Caco-2 (cell line): ENCODE data around the gene FARP1. TPM values are rescaled to one million over a fixed set of nuclear protein-coding genes. Genes with fewer than 3 reads are reported as not detected.

Source experiments
- BruUV-seq: library from RNA; stranded (reverse); fragments of 400-500 nt; replicated peaks from 2 replicates; lab custom pipeline; 2021; lab: Mats Ljungman, UMichigan
- CTCF ChIA-PET: fragments of 300-600 bp; sonication (Branson Sonifier 250); formaldehyde crosslinking; loops from one replicate; lab custom pipeline; 2022; ENCODE audit warnings: antibody characterized with exemption; lab: Charles Lee
- POLR2A ChIA-PET: fragments of 300-600 bp; sonication (Branson Sonifier 250); formaldehyde crosslinking; loops from one replicate; lab custom pipeline; 2022; ENCODE audit warnings: antibody characterized with exemption; lab: Charles Lee
- DNase-seq, 2 experiments: peaks; one replicate each; pipeline versions ENCODE4 v3.0.0 to v3.0.0-alpha.2; 2020 to 2022
- H3K27me3 ChIP-seq: replicated peaks from 2 replicates; pipeline ENCODE4 v1.6.0; 2011; ENCODE audit warnings: low read length; ENCODE audit not compliant: control insufficient read depth, insufficient read depth
- H3K36me3 ChIP-seq: 2 replicates; pipeline ENCODE4 v1.5.1; 2011; ENCODE audit warnings: low read length; ENCODE audit not compliant: control insufficient read depth, insufficient read depth
- H3K4me1 ChIP-seq: fragments of 250-450 bp; sonication (Bioruptor Pico); 2 replicates; pipeline ENCODE4 v1.5.1; 2020; ENCODE audit warnings: mild to moderate bottlenecking
- H3K4me3 ChIP-seq: 2 replicates; pipeline ENCODE4 v1.5.1; 2011; ENCODE audit warnings: low read depth, mild to moderate bottlenecking, control low read depth, low read length
- H3K9me3 ChIP-seq: fragments of 250-450 bp; sonication (Bioruptor Pico); 2 replicates; pipeline ENCODE4 v1.5.1; 2020; ENCODE audit warnings: mild to moderate bottlenecking, moderate library complexity
- H3K27ac Mint-ChIP-seq: one replicate; pipeline ENCODE4 v1.8.0; 2022; ENCODE audit warnings: mixed read lengths; ENCODE audit not compliant: unreplicated experiment
- H3K27me3 Mint-ChIP-seq: one replicate; pipeline ENCODE4 v1.8.0; 2022; ENCODE audit warnings: mixed read lengths; ENCODE audit not compliant: insufficient read depth, unreplicated experiment
- H3K36me3 Mint-ChIP-seq: one replicate; pipeline ENCODE4 v1.8.0; 2022; ENCODE audit warnings: mild to moderate bottlenecking, mixed read lengths; ENCODE audit not compliant: insufficient read depth, unreplicated experiment
- H3K4me1 Mint-ChIP-seq: one replicate; pipeline ENCODE4 v1.8.0; 2022; ENCODE audit warnings: low read depth, mixed read lengths; ENCODE audit not compliant: unreplicated experiment
- H3K4me3 Mint-ChIP-seq: one replicate; pipeline ENCODE4 v1.8.0; 2022; ENCODE audit warnings: mild to moderate bottlenecking, moderate library complexity, mixed read lengths; ENCODE audit not compliant: unreplicated experiment
- H3K9me3 Mint-ChIP-seq: one replicate; pipeline ENCODE4 v1.8.0; 2022; ENCODE audit warnings: mixed read lengths; ENCODE audit not compliant: unreplicated experiment
- intact Hi-C: fragments of 100-400 bp; cut with micrococcal nuclease; formaldehyde crosslinking; loops from one replicate; pipeline ENCODE4 v1.10.0; 2022; ENCODE audit not compliant: unreplicated experiment
- total RNA-seq: library from RNA; stranded (reverse); gene quantifications from 2 replicates; pipeline ENCODE4 v1.2.3, GENCODE V29; 2022
- TF ChIP-seq, protein P1 (sequence below), 2 experiments: fragments of 200-600 bp in 1 of 2; IDR thresholded peaks; 1 replicate in 1 of 2; 2 replicates in 1 of 2; pipeline versions ENCODE4 v1.5.1 to v1.8.0; 2011 to 2022; ENCODE audit warnings: antibody characterized with exemption in 1 of 2, control low read depth in 1 of 2, inconsistent platforms in 1 of 2, low read depth in 1 of 2, low read length in 1 of 2, mild to moderate bottlenecking in 1 of 2, moderate library complexity in 1 of 2; ENCODE audit not compliant: insufficient read depth in 1 of 2, severe bottlenecking in 1 of 2, unreplicated experiment in 1 of 2

The FARP1 gene
- total RNA-seq, 1 experiment from 2014 or later = 189 TPM

DNA sequence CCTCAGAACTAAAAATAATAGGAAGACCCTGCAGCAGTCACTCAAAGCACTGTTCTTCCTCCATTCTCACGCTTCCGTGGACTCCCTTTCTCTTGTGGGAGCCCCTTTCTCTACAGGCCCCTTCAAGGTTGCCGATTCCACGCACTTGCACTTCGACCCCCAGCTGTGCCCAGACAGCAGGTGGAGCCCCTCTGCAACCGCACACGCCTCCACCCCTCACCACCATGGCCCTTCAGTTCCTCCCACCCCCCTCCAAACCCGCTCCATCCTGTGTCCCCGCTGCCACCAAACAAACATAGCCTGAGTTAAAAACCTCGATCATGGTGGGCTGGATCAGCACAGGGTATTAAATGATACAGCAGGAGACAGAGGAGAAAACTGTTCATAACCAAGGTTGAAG is 331.4 kb downstream of the FARP1 start:
- Mint-ChIP-seq H3K4me1 (peaks cover 40% of the 10 kb centered on the region), H3K27me3 (no peaks in the 10 kb centered on the region), H3K36me3 (peaks cover 87% of the 10 kb centered on the region), H3K4me3 (no peak overlapping the region), H3K9me3 (peaks cover 11% of the 10 kb centered on the region), H3K27ac (no peak overlapping the region)
- DNase-seq = no peak
- POLR2A ChIA-PET = no interaction called here
- Histone ChIP-seq H3K4me3 (no peak overlapping the region), H3K9me3 (no peaks in the 10 kb centered on the region), H3K4me1 (no peaks in the 10 kb centered on the region; the same call in 1 of the 2 replicates), H3K27me3 (no peaks in the 10 kb centered on the region), H3K36me3 (peaks cover 5% of the 10 kb centered on the region)
- TF ChIP-seq, protein P1, sequence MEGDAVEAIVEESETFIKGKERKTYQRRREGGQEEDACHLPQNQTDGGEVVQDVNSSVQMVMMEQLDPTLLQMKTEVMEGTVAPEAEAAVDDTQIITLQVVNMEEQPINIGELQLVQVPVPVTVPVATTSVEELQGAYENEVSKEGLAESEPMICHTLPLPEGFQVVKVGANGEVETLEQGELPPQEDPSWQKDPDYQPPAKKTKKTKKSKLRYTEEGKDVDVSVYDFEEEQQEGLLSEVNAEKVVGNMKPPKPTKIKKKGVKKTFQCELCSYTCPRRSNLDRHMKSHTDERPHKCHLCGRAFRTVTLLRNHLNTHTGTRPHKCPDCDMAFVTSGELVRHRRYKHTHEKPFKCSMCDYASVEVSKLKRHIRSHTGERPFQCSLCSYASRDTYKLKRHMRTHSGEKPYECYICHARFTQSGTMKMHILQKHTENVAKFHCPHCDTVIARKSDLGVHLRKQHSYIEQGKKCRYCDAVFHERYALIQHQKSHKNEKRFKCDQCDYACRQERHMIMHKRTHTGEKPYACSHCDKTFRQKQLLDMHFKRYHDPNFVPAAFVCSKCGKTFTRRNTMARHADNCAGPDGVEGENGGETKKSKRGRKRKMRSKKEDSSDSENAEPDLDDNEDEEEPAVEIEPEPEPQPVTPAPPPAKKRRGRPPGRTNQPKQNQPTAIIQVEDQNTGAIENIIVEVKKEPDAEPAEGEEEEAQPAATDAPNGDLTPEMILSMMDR (IDR thresholded peaks at IDR 0.05; ENCODE audit: insufficient read depth in 1 of 2, low read depth in 1 of 2, low read length in 1 of 2, severe bottlenecking in 1 of 2, unreplicated experiment in 1 of 2) = no peak
- CTCF ChIA-PET = no interaction called here
- BruUV-seq = no TSS peak
- intact Hi-C loops = no loop called here

DNA sequence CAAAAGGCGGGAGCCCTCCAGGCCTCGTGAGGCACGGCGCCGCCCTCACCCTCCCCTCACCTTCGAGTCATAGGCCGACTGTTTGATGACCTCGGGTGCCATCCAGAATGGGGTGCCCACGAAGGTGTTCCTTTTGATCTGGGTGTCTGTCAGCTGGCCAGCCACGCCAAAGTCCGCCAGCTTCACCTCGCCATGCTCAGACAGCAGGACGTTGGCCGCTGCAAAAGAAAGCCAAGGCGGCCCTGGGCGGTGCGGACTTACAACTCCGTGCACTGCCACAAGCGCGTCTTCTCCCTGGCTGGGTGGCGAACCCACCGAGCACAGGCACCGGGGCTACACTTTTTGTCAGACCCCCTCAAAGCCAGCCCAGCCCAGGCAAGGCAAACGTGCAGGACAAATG is 331.9 kb downstream of the FARP1 start:
- Mint-ChIP-seq H3K36me3 (peaks cover 89% of the 10 kb centered on the region), H3K4me3 (no peak overlapping the region), H3K27me3 (no peaks in the 10 kb centered on the region), H3K4me1 (peaks cover 40% of the 10 kb centered on the region), H3K27ac (no peak overlapping the region), H3K9me3 (peaks cover 11% of the 10 kb centered on the region)
- intact Hi-C loops = no loop called here
- no peaks in the 10 kb centered on the region for H3K9me3 ChIP-seq
- POLR2A ChIA-PET = no interaction called here
- no peak for DNase-seq
- H3K36me3 ChIP-seq = peaks cover 8% of the 10 kb centered on the region
- H3K4me3 ChIP-seq = no peak overlapping the region
- CTCF ChIA-PET = no interaction called here
- TF ChIP-seq, protein P1 (IDR thresholded peaks at IDR 0.05; ENCODE audit: insufficient read depth in 1 of 2, low read depth in 1 of 2, low read length in 1 of 2, severe bottlenecking in 1 of 2, unreplicated experiment in 1 of 2) = no peak
- no peaks in the 10 kb centered on the region for H3K27me3 ChIP-seq
- no TSS peak for BruUV-seq
- no peaks in the 10 kb centered on the region; the same call in 1 of the 2 replicates for H3K4me1 ChIP-seq

DNA sequence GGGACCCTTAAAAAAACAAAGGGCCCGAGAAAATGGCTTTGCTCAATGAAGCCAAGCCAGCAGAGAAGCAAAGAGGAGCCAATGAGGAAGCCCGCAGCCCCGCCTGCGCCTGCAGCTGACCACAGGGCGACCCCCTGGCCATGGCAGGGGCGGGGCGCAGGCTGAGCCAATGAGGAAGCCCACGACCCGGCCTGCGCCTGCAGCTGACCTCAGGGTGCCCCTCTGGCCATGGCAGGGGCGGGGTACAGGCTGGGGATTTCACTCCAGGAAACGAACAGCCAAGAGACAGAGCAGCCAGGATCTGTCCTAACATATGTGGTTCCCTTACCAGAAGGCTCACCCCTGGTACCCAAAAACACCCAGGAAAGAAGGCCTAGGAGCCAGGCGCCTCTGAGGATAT is 332.6 kb downstream of the FARP1 start:
- DNase-seq = no peak
- BruUV-seq = no TSS peak
- Histone ChIP-seq H3K4me1 (no peaks in the 10 kb centered on the region; the same call in 1 of the 2 replicates), H3K9me3 (no peaks in the 10 kb centered on the region), H3K4me3 (no peak overlapping the region), H3K36me3 (peaks cover 8% of the 10 kb centered on the region), H3K27me3 (no peaks in the 10 kb centered on the region)
- TF ChIP-seq, protein P1 (IDR thresholded peaks at IDR 0.05; ENCODE audit: insufficient read depth in 1 of 2, low read depth in 1 of 2, low read length in 1 of 2, severe bottlenecking in 1 of 2, unreplicated experiment in 1 of 2) = no peak
- Mint-ChIP-seq H3K4me3 (no peak overlapping the region), H3K27me3 (no peaks in the 10 kb centered on the region), H3K9me3 (peaks cover 11% of the 10 kb centered on the region), H3K4me1 (peaks cover 40% of the 10 kb centered on the region), H3K27ac (no peak overlapping the region), H3K36me3 (peaks cover 90% of the 10 kb centered on the region)
- POLR2A ChIA-PET = no interaction called here
- CTCF ChIA-PET = no interaction called here
- intact Hi-C loops = no loop called here
